GM12878 (cell line): ENCODE measurements around the gene SPX. TPM values are rescaled to one million over a fixed set of nuclear protein-coding genes. Genes with fewer than 3 reads are reported as not detected.

ENCODE experiments used
- IRF4 ChIP-seq: IDR thresholded peaks from 2 replicates; pipeline ENCODE4 v1.6.1; 2011; ENCODE audit warnings: low read depth, low read length
- NFXL1 ChIP-seq: fragments of 450-650 bp; IDR thresholded peaks from 2 replicates; pipeline ENCODE4 v1.6.1; 2017; ENCODE audit warnings: antibody characterized with exemption, mild to moderate bottlenecking, borderline replicate concordance
- PML ChIP-seq: IDR thresholded peaks from 2 replicates; pipeline ENCODE4 v1.6.1; 2012; ENCODE audit warnings: low read length, inconsistent platforms
- SREBF2 ChIP-seq: IDR thresholded peaks from 2 replicates; pipeline ENCODE4 v1.6.1; 2012; ENCODE audit warnings: mild to moderate bottlenecking, low read length
- TCF12 ChIP-seq: IDR thresholded peaks from 2 replicates; pipeline ENCODE4 v1.6.1; 2011; ENCODE audit warnings: low read depth, mild to moderate bottlenecking, low read length
- TCF7 ChIP-seq: IDR thresholded peaks from 2 replicates; pipeline ENCODE4 v1.6.1; 2014; ENCODE audit warnings: antibody characterized with exemption, borderline replicate concordance
- ZNF622 ChIP-seq: fragments of 450-650 bp; IDR thresholded peaks from 2 replicates; pipeline ENCODE4 v1.6.1; 2017; ENCODE audit warnings: mild to moderate bottlenecking, inconsistent platforms
- polyA plus RNA-seq, 11 experiments: library from polyadenylated mRNA; depleted of rRNA in 4 of 11; unstranded in 6 of 11; stranded (reverse) in 5 of 11; fragments of >200 nt; fragmentation: Nextera tagmentation in 4 of 11; fragmentation: Illumina TruSeq in 1 of 11; extraction: Ambion mirVana in 4 of 11; extraction: Trizol in 1 of 11; gene quantifications; 1 replicate in 1 of 11; 2 replicates in 10 of 11; pipeline versions ENCODE4 v1.2.1 to v1.2.3, GENCODE V29; 2011 to 2016; ENCODE audit warnings: inconsistent platforms in 2 of 11, missing spikeins in 2 of 11, low read depth in 1 of 11
- total RNA-seq, 4 experiments: library from RNA; depleted of rRNA in 3 of 4; stranded (reverse); fragments of >200 nt in 3 of 4; fragmentation: Illumina TruSeq in 1 of 4; extraction: Trizol in 1 of 4; gene quantifications; 2 replicates each; pipeline versions ENCODE4 v1.2.1 to v1.2.3, GENCODE V29; 2013 to 2021
- TF ChIP-seq, protein P1 (sequence below): fragments of 450-650 bp; IDR thresholded peaks from 2 replicates; pipeline ENCODE4 v1.6.1; 2017; ENCODE audit warnings: low read depth, mild to moderate bottlenecking, moderate library complexity
- TF ChIP-seq, protein P2 (sequence below): fragments of 150-350 bp; IDR thresholded peaks from 2 replicates; pipeline ENCODE4 v1.6.1; 2016; ENCODE audit warnings: low read depth, low read length

Gene SPX
- total and polyA plus RNA-seq, 10 of the 15 experiments (the other 5 are each of a cell fraction or from before 2014, with no cell fraction given): 0.05 TPM; not detected in 8

DNA sequence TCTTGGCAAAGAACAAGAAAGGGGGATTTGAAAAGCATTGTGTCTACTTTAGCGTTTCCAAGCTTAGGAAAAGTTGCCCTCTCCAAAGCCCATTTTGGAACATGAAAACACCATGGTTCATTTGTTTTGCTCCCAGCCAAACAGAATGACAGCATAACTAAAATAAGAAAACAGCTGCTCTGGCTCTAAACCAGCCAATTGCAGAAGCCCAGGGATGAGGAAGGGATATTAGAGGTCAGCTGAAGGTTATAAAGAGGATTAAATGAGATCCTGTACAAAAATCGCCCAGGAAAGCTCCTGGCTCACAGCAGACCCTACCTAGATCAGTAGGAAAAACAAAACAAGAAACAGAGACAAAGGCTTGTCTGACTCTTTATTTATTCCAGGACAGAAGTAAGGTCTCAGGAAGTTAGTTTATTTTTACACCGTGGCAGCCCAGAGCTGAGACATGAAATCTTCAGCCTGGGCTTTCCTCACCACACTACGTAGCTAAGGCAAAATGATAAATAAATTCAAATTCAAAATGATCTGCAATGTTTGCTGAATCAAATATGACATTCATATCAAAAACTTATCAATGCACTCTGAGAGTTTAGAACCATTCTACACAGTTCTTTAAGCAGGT, 25.9 kb downstream of the SPX start (continued):
- TF ChIP-seq NFXL1: no peak
- TF ChIP-seq TCF12: no peak
- no peak for TF ChIP-seq IRF4
- TF ChIP-seq, protein P1, sequence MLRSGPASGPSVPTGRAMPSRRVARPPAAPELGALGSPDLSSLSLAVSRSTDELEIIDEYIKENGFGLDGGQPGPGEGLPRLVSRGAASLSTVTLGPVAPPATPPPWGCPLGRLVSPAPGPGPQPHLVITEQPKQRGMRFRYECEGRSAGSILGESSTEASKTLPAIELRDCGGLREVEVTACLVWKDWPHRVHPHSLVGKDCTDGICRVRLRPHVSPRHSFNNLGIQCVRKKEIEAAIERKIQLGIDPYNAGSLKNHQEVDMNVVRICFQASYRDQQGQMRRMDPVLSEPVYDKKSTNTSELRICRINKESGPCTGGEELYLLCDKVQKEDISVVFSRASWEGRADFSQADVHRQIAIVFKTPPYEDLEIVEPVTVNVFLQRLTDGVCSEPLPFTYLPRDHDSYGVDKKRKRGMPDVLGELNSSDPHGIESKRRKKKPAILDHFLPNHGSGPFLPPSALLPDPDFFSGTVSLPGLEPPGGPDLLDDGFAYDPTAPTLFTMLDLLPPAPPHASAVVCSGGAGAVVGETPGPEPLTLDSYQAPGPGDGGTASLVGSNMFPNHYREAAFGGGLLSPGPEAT: no peak
- no peak for TF ChIP-seq TCF7
- no peak for TF ChIP-seq ZNF622
- no peak for TF ChIP-seq PML
- no peak for TF ChIP-seq SREBF2
- TF ChIP-seq, protein P2, sequence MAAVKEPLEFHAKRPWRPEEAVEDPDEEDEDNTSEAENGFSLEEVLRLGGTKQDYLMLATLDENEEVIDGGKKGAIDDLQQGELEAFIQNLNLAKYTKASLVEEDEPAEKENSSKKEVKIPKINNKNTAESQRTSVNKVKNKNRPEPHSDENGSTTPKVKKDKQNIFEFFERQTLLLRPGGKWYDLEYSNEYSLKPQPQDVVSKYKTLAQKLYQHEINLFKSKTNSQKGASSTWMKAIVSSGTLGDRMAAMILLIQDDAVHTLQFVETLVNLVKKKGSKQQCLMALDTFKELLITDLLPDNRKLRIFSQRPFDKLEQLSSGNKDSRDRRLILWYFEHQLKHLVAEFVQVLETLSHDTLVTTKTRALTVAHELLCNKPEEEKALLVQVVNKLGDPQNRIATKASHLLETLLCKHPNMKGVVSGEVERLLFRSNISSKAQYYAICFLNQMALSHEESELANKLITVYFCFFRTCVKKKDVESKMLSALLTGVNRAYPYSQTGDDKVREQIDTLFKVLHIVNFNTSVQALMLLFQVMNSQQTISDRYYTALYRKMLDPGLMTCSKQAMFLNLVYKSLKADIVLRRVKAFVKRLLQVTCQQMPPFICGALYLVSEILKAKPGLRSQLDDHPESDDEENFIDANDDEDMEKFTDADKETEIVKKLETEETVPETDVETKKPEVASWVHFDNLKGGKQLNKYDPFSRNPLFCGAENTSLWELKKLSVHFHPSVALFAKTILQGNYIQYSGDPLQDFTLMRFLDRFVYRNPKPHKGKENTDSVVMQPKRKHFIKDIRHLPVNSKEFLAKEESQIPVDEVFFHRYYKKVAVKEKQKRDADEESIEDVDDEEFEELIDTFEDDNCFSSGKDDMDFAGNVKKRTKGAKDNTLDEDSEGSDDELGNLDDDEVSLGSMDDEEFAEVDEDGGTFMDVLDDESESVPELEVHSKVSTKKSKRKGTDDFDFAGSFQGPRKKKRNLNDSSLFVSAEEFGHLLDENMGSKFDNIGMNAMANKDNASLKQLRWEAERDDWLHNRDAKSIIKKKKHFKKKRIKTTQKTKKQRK: no peak
